GM23248 (cell line): ENCODE results near the gene LRP2.

Experiments used
- EZH2 ChIP-seq: fragments of 200-600 bp; sonication (generic); IDR thresholded peaks from 2 replicates; pipeline ENCODE4 v1.6.1; 2018; ENCODE audit warnings: antibody characterized with exemption, mild to moderate bottlenecking; ENCODE audit not compliant: insufficient read depth, poor library complexity, severe bottlenecking
- EZH2phosphoT487 ChIP-seq: fragments of 200-600 bp; sonication (generic); IDR thresholded peaks from 2 replicates; pipeline ENCODE4 v1.6.1; 2018; ENCODE audit warnings: antibody characterized with exemption, moderate library complexity, mild to moderate bottlenecking, low read depth; ENCODE audit not compliant: insufficient read depth

GRCh38 chr2:169087757-169088379 lies 274.5 kb downstream of the LRP2 start:
- TF ChIP-seq EZH2 (no peak), EZH2phosphoT487 (no peak)
